ENCODE results near the gene TMEM219. TPM values are rescaled to one million over a fixed set of nuclear protein-coding genes. Genes with fewer than 3 reads are reported as not detected.

The TMEM219 gene
- polyA plus RNA-seq, 4 donors, result 104 to 134 (median 113) TPM

- no peak for DNase-seq (ENCODE audit: low read depth in 4 of 4, low spot score in 2 of 4)
Observed at GRCh38 chr16:29978564-29979270, 16.8 kb downstream of the TMEM219 start.

- DNase-seq (ENCODE audit: low read depth in 4 of 4, low spot score in 2 of 4), result no peak
Observed at GRCh38 chr16:29982560-29983419, 20.9 kb downstream of the TMEM219 start.

GRCh38 chr16:29983420-29984136 is 21.7 kb downstream of the TMEM219 start:
- DNase-seq (ENCODE audit: low read depth in 4 of 4, low spot score in 2 of 4), result no peak

- DNase-seq (ENCODE audit: low read depth in 4 of 4, low spot score in 2 of 4), result no peak
Observed at GRCh38 chr16:29984137-29984763, 22.4 kb downstream of the TMEM219 start.

- no peak for DNase-seq (ENCODE audit: low read depth in 4 of 4, low spot score in 2 of 4)
Observed at GRCh38 chr16:29984764-29985147, 22.9 kb downstream of the TMEM219 start.

GRCh38 chr16:29985271-29985811 is 23.5 kb downstream of the TMEM219 start:
- no peak for DNase-seq (ENCODE audit: low read depth in 4 of 4, low spot score in 2 of 4)

- DNase-seq (ENCODE audit: low read depth in 4 of 4, low spot score in 2 of 4), result no peak
Observed at GRCh38 chr16:29986231-29986630, 24.4 kb downstream of the TMEM219 start.

- no peak for DNase-seq (ENCODE audit: low read depth in 4 of 4, low spot score in 2 of 4)
Observed at GRCh38 chr16:29986931-29987330, 25.1 kb downstream of the TMEM219 start.

GRCh38 chr16:29987371-29988085 is 25.6 kb downstream of the TMEM219 start:
- no peak for DNase-seq (ENCODE audit: low read depth in 4 of 4, low spot score in 2 of 4)

- DNase-seq (ENCODE audit: low read depth in 4 of 4, low spot score in 2 of 4), result no peak
Observed at GRCh38 chr16:29988346-29989075, 26.6 kb downstream of the TMEM219 start.

- no peak for DNase-seq (ENCODE audit: low read depth in 4 of 4, low spot score in 2 of 4)
Observed at GRCh38 chr16:29989111-29989858, 27.4 kb downstream of the TMEM219 start.

- no peak for DNase-seq (ENCODE audit: low read depth in 4 of 4, low spot score in 2 of 4)
Observed at GRCh38 chr16:29990034-29990433, 28.2 kb downstream of the TMEM219 start.

GRCh38 chr16:29990883-29991570 is 29.1 kb downstream of the TMEM219 start:
- no peak for DNase-seq (ENCODE audit: low read depth in 4 of 4, low spot score in 2 of 4)

- DNase-seq (ENCODE audit: low read depth in 4 of 4, low spot score in 2 of 4), result no peak
Observed at GRCh38 chr16:29991571-29991904, 29.7 kb downstream of the TMEM219 start.

- no peak for DNase-seq (ENCODE audit: low read depth in 4 of 4, low spot score in 2 of 4)
Observed at GRCh38 chr16:29992344-29992967, 30.6 kb downstream of the TMEM219 start.

GRCh38 chr16:29993191-29993902 is 31.5 kb downstream of the TMEM219 start:
- DNase-seq (ENCODE audit: low read depth in 4 of 4, low spot score in 2 of 4), result no peak
